KOPT-K1 (cell line): ENCODE results near the gene HOMER1.
"Not testable (repeated sequence)": the region's sequence is repeated elsewhere in the genome, so short reads cannot be mapped to it uniquely, and the experiment has no call there.

ENCODE experiments used
- H3K27ac ChIP-seq: fragments of 200-600 bp; sonication (generic); 2 replicates; pipeline ENCODE4 v1.5.1; 2016; ENCODE audit warnings: antibody characterized with exemption, mild to moderate bottlenecking, low read depth, low read length; ENCODE audit not compliant: poor library complexity, severe bottlenecking
- H3K36me3 ChIP-seq: fragments of 200-600 bp; sonication (generic); 2 replicates; pipeline ENCODE4 v1.5.1; 2017; ENCODE audit warnings: antibody characterized with exemption, mild to moderate bottlenecking, low read length, moderate library complexity; ENCODE audit not compliant: insufficient read depth
- H3K9me3 ChIP-seq: fragments of 200-600 bp; sonication (generic); 2 replicates; pipeline ENCODE4 v1.5.1; 2017; ENCODE audit warnings: antibody characterized with exemption, low read length, mild to moderate bottlenecking; ENCODE audit not compliant: insufficient read depth, poor library complexity, severe bottlenecking

Gene HOMER1

DNA sequence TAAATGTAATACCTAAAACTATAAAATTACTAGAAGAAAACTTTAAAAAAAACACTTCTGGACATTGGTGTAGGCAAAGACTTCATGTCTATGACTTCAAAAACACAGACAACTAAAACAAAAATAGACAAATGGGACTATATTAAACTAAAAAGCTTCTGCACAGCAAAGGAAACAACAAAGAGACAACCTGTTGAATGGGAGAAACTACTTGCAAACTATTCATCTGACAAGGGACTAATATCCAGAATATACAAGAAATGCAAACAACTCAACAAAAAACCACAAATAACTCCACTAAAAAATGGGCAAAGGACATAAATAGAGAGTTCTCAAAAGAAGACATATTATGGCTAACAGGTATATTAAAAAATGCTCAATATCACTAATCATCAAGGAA is 128.8 kb downstream of the HOMER1 start:
- peaks cover 19% of the 10 kb centered on the region; the same call in 1 of the 2 replicates for H3K36me3 ChIP-seq
- not testable (repeated sequence) for H3K27ac ChIP-seq
- H3K9me3 ChIP-seq, result peaks cover 35% of the 10 kb centered on the region

DNA sequence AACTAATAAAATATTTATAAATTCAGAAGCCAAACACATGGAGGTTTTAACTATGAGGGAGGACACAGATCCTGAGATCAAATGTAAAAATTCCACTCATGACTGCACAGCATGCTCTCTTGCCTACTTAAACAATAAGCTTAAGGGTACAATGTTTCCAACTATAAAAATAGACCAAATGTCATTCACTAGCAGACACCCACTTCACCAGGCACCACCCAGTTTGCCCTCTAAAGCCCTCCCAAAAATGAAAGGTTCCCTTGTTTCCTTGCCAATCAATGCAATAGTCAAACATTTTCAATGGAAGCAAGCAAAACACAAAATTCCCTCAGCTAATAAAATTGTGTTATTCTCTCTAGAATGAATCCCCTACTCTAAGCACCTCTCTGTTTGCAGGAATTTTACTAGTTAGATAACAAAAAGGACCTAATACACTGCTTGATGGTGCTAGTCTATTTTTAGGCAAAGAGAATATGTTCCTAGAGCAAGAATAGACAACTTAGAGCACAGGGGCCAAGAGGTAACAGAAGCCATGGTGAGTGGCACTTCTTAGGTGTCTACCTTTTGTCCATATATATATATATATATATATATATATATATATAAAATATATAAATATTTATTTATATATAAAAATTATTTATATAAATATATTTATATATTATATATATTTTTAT is 135.3 kb downstream of the HOMER1 start:
- Histone ChIP-seq H3K27ac (no peak overlapping the region), H3K9me3 (peaks cover 37% of the 10 kb centered on the region), H3K36me3 (peaks cover 19% of the 10 kb centered on the region)

DNA sequence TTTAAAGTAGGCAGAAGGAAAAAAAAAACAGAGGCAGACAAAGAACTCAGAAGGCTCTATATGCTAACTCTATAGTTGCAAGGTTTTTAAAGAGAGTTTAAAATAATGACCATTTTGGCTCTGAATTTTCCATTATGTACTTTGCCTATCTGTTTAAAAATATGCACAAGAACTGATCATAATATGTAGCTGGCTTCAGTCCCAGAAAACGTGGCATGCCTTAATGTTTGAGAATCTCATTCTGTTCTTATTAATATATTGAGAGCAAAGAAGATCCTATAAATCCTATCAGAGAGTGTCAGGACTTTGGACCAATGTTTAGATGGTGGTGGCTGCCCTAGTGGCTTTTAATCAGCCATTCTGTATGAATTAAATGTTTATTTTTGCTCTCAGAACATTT is 156.5 kb downstream of the HOMER1 start:
- Histone ChIP-seq H3K36me3 (no peaks in the 10 kb centered on the region), H3K9me3 (no peaks in the 10 kb centered on the region), H3K27ac (no peak overlapping the region)

DNA sequence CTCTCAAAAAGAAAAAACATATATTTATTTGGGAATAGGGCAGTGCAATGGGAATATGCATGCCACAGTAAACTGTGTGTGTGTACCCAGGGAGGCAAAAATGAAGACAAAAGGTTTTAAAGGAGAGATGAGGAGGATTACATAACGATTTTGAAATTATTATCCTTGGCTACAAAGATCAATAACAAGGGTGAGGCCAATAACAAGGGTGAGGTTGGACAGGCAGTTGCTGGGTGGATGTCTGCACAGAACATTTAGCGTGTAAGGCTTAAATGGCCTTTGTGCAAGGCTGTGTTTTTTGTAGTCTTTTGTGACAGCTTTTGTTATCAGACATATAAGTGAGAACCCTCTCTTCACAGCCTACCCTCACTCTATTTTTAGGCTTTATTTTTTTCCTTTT is 164.1 kb downstream of the HOMER1 start:
- no peaks in the 10 kb centered on the region for H3K9me3 ChIP-seq
- H3K27ac ChIP-seq, result no peak overlapping the region

DNA sequence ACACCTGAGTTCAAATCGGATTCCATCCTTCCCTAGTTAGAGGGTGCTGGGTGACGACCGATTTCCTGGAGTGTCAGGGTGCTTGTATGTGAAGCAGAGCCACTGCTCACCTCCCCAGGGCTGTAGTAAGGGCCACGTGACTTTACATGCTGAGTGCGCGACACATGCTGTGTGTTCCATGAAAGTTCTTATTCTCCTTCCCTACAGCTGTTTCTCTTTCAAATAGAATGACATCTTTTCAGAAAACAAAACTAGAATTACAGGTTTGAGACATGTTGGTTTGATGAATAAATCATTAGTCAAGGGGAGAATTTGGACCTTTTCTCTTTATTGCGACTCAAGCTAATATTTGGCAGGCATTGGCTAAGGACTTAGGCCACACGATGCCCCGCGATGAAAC is 164.9 kb downstream of the HOMER1 start:
- Histone ChIP-seq H3K36me3 (no peaks in the 10 kb centered on the region), H3K9me3 (no peaks in the 10 kb centered on the region), H3K27ac (no peak overlapping the region)

More for the DNA sequence above, 164.1 kb downstream of the HOMER1 start:
- no peaks in the 10 kb centered on the region for H3K36me3 ChIP-seq

DNA sequence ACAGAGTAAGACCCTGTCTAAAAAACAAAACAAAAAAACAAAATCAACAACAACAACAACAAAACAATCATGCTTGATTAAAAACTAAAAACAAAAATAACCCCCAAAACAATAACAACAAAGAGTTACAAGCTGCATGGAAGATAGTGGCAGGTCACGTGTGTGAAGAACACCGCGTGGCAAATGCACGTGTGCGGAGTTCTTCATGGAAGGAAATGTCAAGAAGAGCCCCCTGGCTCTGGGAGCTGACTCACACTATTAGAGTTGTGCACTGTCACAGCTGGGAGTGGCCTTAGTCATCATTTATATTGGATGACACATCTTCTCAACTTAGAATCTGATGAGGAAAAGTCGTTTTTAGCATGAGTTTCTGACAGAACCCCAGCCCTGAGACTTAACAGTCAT is 167.5 kb downstream of the HOMER1 start:
- H3K36me3 ChIP-seq, result no peaks in the 10 kb centered on the region
- no peak overlapping the region for H3K27ac ChIP-seq
- no peaks in the 10 kb centered on the region for H3K9me3 ChIP-seq

DNA sequence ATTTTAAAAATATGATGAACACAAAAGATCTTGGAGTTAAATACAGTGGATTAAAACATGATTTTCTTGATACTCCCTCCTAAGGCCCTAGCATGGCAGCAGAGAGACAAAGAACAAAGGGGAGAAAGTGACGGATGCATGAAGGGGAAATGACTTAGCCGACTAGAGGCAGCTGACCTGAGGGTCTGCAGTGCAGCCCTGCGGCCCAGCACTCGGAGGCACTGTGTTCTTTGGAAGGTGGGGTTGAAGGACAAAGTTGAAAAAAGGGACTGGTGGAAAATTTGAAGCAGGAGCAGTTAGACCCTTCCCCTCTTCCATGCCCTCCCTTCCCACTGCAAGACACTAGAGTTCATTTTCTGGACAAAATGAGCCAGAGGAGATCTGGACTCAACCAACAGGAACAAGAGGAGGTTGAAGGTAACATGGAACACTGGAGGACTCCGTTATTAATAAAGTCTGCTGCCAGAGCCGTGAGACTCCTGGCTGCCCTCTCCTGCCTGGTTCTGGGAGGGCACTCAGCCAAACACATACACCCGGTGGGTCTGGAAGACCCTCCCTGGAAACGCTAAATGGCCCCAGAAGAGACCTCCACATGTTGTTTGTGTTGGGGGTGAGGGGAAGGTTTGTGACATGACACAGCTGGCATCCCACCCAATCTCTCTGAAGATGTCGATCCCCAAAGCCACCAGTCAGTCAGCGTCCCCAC is 179.9 kb downstream of the HOMER1 start:
- Histone ChIP-seq H3K27ac (no peak overlapping the region), H3K9me3 (no peaks in the 10 kb centered on the region), H3K36me3 (no peaks in the 10 kb centered on the region)

DNA sequence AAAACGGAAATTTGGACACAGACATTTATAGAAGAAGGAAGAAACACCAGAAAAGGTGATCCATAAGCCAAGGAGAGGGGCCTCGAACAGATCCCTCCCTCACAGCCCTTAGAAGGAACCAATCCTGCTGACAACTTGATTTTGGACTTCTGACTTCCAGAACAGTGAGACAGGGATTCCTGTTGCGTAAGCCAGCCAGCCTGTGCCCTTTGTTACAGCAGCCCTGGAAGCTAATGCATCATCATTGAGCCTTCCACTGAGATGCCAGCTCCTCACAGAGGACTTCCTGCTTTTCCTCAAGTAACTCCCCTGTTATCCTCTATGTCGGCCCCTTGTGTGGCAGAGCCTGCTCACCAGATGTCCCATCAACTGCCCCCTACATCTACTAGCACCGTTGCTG is 183.9 kb downstream of the HOMER1 start:
- Histone ChIP-seq H3K27ac (no peak overlapping the region), H3K9me3 (no peaks in the 10 kb centered on the region), H3K36me3 (no peaks in the 10 kb centered on the region)

DNA sequence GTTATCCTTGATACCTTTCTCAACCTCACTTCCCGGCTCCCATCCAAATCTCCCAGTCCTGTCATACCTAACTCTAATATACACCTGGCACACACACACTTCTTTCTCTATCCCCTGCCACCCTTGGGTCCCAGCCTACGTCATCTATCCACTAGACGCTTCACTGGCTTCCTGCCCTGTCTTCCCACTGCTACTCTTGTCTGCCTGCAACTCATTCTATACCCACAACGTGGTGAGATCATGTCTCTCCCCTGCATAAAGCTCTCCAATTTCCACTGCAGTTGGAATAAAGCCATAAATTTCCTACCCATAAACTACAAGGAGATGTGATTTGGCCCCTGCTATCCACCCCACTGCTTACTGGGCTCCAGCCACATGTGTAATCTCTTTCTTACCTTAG is 184.5 kb downstream of the HOMER1 start:
- Histone ChIP-seq H3K27ac (no peak overlapping the region), H3K9me3 (no peaks in the 10 kb centered on the region), H3K36me3 (no peaks in the 10 kb centered on the region)
